Measurements from ENCODE around the gene CPVL.

The CPVL gene

DNA sequence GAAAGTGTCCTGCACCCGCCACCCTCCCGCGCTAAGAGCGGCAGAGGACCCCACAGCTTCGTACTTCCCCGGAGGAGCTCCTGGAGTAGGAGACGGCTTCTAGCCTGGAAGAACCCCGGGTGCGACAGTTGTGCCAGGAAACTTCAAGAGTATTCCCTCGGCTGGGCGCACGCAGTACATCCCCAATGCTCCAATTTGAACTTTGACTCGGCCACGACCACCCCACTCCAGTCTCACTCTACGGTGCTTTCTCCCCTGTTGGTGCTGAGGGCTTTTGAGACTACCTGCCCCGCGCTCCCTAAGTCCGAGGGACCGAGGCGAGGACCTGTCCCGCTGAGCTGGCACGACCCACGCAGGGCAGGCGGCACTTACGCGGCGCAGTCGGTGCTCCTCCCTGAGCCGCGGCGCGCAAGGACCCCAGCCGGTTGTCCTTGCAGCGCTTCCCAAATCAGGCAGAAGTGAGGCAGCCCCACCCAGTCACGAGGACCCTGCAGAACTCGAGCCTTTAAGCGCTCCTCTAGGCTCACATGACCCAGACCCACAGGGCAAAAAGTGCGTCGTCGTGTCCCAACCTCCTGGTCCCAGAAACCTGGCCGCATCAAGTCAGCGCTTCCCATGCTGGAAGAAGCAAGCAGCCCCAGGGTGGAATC lies at the start of gene CPVL:
Gene CPVL (minus strand): TSS at position 481 of the 650 bp plus-strand sequence. CDS start 25,476 bp downstream, outside the sequence.
- DNase-seq (ENCODE audit: low read depth): no peak
- no peak within 1 kb of the TSS for H3K4me3 ChIP-seq (ENCODE audit: control insufficient read depth, low read depth, low read length)
- TF ChIP-seq, protein P1, sequence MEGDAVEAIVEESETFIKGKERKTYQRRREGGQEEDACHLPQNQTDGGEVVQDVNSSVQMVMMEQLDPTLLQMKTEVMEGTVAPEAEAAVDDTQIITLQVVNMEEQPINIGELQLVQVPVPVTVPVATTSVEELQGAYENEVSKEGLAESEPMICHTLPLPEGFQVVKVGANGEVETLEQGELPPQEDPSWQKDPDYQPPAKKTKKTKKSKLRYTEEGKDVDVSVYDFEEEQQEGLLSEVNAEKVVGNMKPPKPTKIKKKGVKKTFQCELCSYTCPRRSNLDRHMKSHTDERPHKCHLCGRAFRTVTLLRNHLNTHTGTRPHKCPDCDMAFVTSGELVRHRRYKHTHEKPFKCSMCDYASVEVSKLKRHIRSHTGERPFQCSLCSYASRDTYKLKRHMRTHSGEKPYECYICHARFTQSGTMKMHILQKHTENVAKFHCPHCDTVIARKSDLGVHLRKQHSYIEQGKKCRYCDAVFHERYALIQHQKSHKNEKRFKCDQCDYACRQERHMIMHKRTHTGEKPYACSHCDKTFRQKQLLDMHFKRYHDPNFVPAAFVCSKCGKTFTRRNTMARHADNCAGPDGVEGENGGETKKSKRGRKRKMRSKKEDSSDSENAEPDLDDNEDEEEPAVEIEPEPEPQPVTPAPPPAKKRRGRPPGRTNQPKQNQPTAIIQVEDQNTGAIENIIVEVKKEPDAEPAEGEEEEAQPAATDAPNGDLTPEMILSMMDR (conservative IDR thresholded peaks at IDR 0.05; ENCODE audit: control insufficient read depth, insufficient read depth, low read depth, low read length): no peak

DNA sequence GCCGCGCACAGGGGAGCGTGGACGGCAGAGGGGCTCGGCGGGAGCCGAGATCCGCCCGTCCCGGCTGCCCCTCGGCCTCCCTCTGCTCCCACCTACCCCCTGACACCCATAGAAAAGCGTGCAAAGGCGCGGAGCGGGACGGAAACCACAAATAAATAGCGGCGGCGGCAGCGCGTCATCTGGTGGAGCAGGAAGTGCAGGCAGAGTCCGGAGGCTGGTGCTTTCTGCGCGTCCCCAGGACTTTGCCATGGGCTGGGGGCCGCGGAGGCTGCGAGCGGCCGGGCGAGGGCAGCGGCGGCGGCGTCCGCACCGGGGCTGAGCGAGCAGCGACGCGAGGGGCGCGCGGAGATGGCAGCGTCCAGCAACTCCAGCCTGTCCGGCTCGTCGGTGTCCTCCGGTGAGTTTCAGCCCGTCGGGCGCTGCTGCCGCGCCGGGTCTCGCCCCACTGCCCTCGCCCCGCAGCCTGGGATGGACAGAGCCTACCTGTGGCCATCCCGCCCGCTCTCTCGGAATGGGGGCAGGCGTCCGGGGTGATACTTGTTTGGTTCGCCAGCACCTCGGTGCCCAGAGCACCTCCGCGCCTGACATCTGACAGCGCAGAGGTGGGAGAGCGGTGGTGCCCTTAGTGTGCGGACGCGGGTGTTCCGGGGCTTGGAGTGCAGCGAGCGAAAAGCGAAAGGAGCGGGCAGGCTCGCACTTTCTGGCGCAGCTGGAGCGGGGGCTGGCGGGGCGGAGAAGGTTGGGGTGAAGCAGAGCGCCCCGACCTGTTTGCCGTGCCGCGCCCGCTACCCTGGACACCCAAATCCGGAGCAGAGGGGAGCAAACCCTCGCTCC lies 48.5 kb upstream of the CPVL start, which contains the start of gene CHN2:
Gene CHN2 (plus strand): TSS at position 182 of the 834 bp plus-strand sequence.
- TF ChIP-seq, protein P1 (conservative IDR thresholded peaks at IDR 0.05; ENCODE audit: control insufficient read depth, insufficient read depth, low read depth, low read length): no peak
- DNase-seq (ENCODE audit: low read depth): peak; percentile 11
- H3K4me3 ChIP-seq (ENCODE audit: control insufficient read depth, low read depth, low read length): peak within 1 kb of the TSS; percentile 36

DNA sequence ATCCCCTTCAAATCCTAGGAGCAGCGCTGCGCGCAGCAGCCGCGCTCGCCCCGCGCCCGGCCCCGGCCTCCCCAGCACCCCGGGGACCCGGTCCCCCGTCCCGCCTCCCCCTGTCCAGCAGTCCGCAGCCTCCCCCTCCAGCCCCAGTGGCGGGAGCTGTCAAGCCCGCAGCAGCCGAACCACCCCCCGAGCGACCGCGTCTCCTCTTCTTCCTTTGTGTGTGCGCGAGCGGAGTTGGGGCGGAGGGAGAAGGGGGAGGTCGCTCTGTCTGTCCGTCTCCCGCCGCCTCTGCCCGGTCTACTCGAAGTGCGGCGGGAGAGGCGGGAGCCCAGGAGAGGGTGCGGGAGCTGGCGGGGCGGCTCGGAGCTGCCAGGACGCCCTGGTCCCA lies 47.9 kb upstream of the CPVL start:
- peak overlapping the region; percentile 28 for H3K4me3 ChIP-seq (ENCODE audit: control insufficient read depth, low read depth, low read length)
- no peak for DNase-seq (ENCODE audit: low read depth)
- TF ChIP-seq, protein P1 (conservative IDR thresholded peaks at IDR 0.05; ENCODE audit: control insufficient read depth, insufficient read depth, low read depth, low read length): no peak

DNA sequence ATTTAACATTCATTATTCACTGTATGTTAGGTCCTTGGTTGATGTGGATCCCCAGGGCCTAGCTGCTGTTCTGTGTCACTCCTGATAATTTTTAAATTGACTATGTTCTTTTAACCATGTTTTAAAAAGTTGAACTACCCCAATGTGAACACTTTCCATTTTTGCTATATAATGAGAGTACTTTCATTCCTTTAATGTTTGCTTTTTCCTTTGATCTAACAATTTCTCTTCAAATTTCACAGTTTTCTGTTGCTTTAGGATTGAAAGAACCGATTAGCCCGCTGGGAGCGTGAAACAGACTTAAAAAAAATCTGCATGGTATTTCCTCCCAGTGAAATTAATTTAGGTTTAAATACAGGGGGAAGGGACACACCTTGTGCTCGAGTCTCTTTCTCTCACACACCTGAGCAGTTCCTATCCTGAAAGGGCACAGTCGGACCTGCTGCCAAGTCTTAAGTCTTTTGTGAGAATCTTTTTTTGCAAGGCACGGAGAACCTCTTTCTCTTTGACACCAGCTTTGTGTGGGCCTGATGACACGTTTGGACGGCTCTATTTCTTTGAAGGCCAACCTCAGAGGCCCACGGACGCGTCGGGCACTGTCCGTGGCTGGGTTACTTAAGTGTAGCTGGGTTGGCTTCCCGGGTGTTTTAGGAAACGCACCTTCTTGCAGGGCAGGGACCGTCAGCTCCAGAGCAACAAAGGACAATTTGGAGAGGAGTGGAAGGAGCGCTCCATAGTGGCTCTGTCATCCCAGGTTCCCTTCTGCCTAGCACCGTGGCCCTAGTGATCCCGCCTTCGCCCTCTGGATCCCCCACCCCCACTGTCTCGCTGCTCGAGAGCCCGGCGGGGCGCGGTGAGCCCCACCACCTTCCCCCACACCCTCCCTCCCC lies 47.2 kb upstream of the CPVL start:
- no peak overlapping the region for H3K4me3 ChIP-seq (ENCODE audit: control insufficient read depth, low read depth, low read length)
- TF ChIP-seq, protein P1 (conservative IDR thresholded peaks at IDR 0.05; ENCODE audit: control insufficient read depth, insufficient read depth, low read depth, low read length): no peak
- no peak for DNase-seq (ENCODE audit: low read depth)

DNA sequence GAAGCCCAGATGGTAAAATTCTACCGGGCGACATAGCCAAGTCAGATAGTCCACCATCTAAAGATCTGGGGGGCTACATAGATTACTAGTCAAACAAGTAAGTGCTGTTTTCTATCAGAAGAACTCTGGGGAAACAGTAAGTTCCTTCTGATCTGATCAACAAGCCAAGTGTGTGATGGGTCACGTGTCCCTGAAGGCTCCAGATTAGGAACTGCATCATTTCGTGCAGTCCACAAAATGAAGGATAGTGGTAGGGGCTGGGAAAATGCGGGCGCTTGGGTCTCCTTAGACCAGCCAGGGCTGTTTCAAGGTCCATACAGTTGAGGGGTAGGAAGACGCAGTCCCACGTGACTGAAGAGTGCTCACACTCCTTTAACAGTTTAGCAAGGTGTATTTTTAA lies 46.5 kb upstream of the CPVL start:
- no peak overlapping the region for H3K4me3 ChIP-seq (ENCODE audit: control insufficient read depth, low read depth, low read length)
- no peak for DNase-seq (ENCODE audit: low read depth)
- TF ChIP-seq, protein P1 (conservative IDR thresholded peaks at IDR 0.05; ENCODE audit: control insufficient read depth, insufficient read depth, low read depth, low read length): no peak

DNA sequence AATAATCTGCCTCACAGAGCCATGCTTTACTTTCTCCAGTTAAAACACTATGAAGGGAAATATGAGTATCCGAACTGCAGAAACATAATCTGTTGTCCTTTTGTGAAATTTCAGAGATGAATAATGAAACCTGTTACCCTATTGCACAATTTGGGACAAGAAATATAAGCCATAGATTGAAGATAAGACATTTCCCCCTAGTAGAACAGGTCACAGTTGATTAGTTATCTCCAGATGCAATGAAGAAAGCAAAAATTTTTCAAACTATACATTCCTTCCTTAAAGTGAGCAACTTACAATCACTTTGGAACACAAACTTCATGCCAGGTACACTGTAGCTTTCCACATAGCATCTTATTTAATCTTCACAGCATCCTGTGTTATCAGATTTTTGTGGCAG lies 46.0 kb upstream of the CPVL start:
- DNase-seq (ENCODE audit: low read depth): no peak
- TF ChIP-seq, protein P1 (conservative IDR thresholded peaks at IDR 0.05; ENCODE audit: control insufficient read depth, insufficient read depth, low read depth, low read length): no peak
- no peak overlapping the region for H3K4me3 ChIP-seq (ENCODE audit: control insufficient read depth, low read depth, low read length)
